Neural progenitor cell (in vitro differentiated cells): ENCODE data around the gene NPIPA3. TPM values are rescaled to one million over a fixed set of nuclear protein-coding genes. Genes with fewer than 3 reads are reported as not detected.
"Not testable (repeated sequence)": the region's sequence is repeated elsewhere in the genome, so short reads cannot be mapped to it uniquely, and the experiment has no call there.

Source experiments
- DNase-seq: peaks from one replicate; pipeline ENCODE4 v3.0.0-alpha.2; 2016; ENCODE audit warnings: low spot score
- H2AFZ ChIP-seq: fragments of 200-600 bp; sonication (generic); replicated peaks from 2 replicates; pipeline ENCODE4 v1.6.1; 2016; ENCODE audit warnings: antibody characterized with exemption
- H3F3A ChIP-seq: fragments of 200-600 bp; sonication (generic); 2 replicates; pipeline ENCODE4 v1.6.1; 2016; ENCODE audit warnings: antibody characterized with exemption, low read depth
- H3K27ac ChIP-seq: fragments of 200-600 bp; sonication (generic); 2 replicates; pipeline ENCODE4 v1.5.1; 2016; ENCODE audit warnings: mild to moderate bottlenecking
- H3K27me3 ChIP-seq: fragments of 200-600 bp; sonication (generic); 2 replicates; pipeline ENCODE4 v1.6.1; 2016; ENCODE audit warnings: mild to moderate bottlenecking, moderate library complexity
- H3K36me3 ChIP-seq: fragments of 200-600 bp; sonication (generic); 2 replicates; pipeline ENCODE4 v1.5.1; 2016
- H3K4me1 ChIP-seq: fragments of 200-600 bp; sonication (generic); 2 replicates; pipeline ENCODE4 v1.6.1; 2016; ENCODE audit warnings: mixed run types
- H3K4me2 ChIP-seq: fragments of 200-600 bp; sonication (generic); 2 replicates; pipeline ENCODE4 v1.6.1; 2016
- H3K4me3 ChIP-seq: fragments of 200-600 bp; sonication (generic); 2 replicates; pipeline ENCODE4 v1.5.1; 2016
- H3K79me2 ChIP-seq: fragments of 200-600 bp; sonication (generic); 2 replicates; pipeline ENCODE4 v1.6.1; 2016; ENCODE audit warnings: low read depth
- H3K9ac ChIP-seq: fragments of 200-600 bp; sonication (generic); 2 replicates; pipeline ENCODE4 v1.6.1; 2016
- H3K9me3 ChIP-seq: fragments of 200-600 bp; sonication (generic); 2 replicates; pipeline ENCODE4 v1.5.1; 2016; ENCODE audit warnings: low read depth
- H4K20me1 ChIP-seq: fragments of 200-600 bp; sonication (generic); 2 replicates; pipeline ENCODE4 v1.6.1; 2016; ENCODE audit warnings: low read depth
- H3K27ac Mint-ChIP-seq: 3 replicates; pipeline ENCODE4 v1.8.0; 2021; ENCODE audit warnings: mixed read lengths
- H3K27me3 Mint-ChIP-seq: 2 replicates; pipeline ENCODE4 v1.8.0; 2022; ENCODE audit warnings: low read depth, mild to moderate bottlenecking, inconsistent platforms, moderate library complexity, mixed read lengths; ENCODE audit not compliant: insufficient read depth
- H3K36me3 Mint-ChIP-seq: 3 replicates; pipeline ENCODE4 v1.8.0; 2021; ENCODE audit warnings: mixed read lengths
- H3K4me1 Mint-ChIP-seq: 3 replicates; pipeline ENCODE4 v1.8.0; 2021; ENCODE audit warnings: mixed read lengths
- H3K4me3 Mint-ChIP-seq: 3 replicates; pipeline ENCODE4 v1.8.0; 2021; ENCODE audit warnings: mild to moderate bottlenecking, moderate library complexity, mixed read lengths
- H3K9me3 Mint-ChIP-seq: 3 replicates; pipeline ENCODE4 v1.8.0; 2020; ENCODE audit warnings: mixed read lengths
- total RNA-seq: library from RNA; depleted of rRNA; stranded (reverse); fragments of >200 nt; gene quantifications from 2 replicates; pipeline ENCODE4 v1.2.3, GENCODE V29; 2015; ENCODE audit warnings: low replicate concordance

Gene NPIPA3
- total RNA-seq, 1 donor from 2014 or later, result not detected

- H3K27me3 ChIP-seq, H3K9me3 ChIP-seq, H3K4me1 ChIP-seq, H3F3A ChIP-seq, H3K4me1 Mint-ChIP-seq, H3K36me3 Mint-ChIP-seq, H3K4me3 ChIP-seq, H2AFZ ChIP-seq, H3K27ac Mint-ChIP-seq, H3K79me2 ChIP-seq, H3K9ac ChIP-seq, H4K20me1 ChIP-seq, H3K9me3 Mint-ChIP-seq, H3K4me3 Mint-ChIP-seq, DNase-seq, H3K27me3 Mint-ChIP-seq, H3K36me3 ChIP-seq, H3K27ac ChIP-seq, H3K4me2 ChIP-seq: not testable (repeated sequence)
Observed at GRCh38 chr16:14733233-14733632, 30.0 kb downstream of the NPIPA3 start.

- not testable (repeated sequence) for H3K9me3 Mint-ChIP-seq, H3K9me3 ChIP-seq, H3K27ac Mint-ChIP-seq, H3K27me3 ChIP-seq, H3K36me3 Mint-ChIP-seq, H3F3A ChIP-seq, H3K36me3 ChIP-seq, H3K27ac ChIP-seq, H2AFZ ChIP-seq, H4K20me1 ChIP-seq, DNase-seq, H3K4me1 Mint-ChIP-seq, H3K79me2 ChIP-seq, H3K4me1 ChIP-seq, H3K4me3 ChIP-seq, H3K4me3 Mint-ChIP-seq, H3K9ac ChIP-seq, H3K27me3 Mint-ChIP-seq, H3K4me2 ChIP-seq
Observed at GRCh38 chr16:14740832-14741385, 37.7 kb downstream of the NPIPA3 start.

DNA sequence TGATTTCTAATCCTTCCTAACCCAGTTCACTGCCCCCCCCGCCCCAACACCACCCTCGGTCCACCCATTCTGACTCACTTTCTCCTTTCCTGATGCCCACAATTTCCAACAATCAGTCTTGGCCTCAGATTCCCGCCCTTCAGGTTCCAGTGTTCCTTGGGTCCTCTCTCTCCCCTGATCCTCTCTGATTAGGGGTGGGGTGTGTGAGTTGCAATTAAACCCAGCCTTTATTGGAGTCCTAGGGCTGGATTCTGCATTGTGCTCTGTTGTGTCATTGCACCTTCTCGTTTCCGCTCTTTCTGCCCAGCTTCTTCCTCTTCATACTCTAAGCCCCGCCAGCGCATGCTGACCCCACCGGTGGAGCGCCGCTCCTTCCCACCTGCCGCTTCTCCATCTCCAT lies 38.6 kb downstream of the NPIPA3 start:
- H3K36me3 ChIP-seq, H3F3A ChIP-seq, H3K27ac ChIP-seq, H3K9me3 ChIP-seq, H3K4me3 ChIP-seq, H3K27me3 Mint-ChIP-seq, H2AFZ ChIP-seq, H3K9me3 Mint-ChIP-seq, H3K9ac ChIP-seq, H3K27me3 ChIP-seq, H3K27ac Mint-ChIP-seq, H3K79me2 ChIP-seq, DNase-seq, H3K4me1 Mint-ChIP-seq, H3K4me3 Mint-ChIP-seq, H3K4me1 ChIP-seq, H3K36me3 Mint-ChIP-seq, H4K20me1 ChIP-seq, H3K4me2 ChIP-seq: not testable (repeated sequence)

DNA sequence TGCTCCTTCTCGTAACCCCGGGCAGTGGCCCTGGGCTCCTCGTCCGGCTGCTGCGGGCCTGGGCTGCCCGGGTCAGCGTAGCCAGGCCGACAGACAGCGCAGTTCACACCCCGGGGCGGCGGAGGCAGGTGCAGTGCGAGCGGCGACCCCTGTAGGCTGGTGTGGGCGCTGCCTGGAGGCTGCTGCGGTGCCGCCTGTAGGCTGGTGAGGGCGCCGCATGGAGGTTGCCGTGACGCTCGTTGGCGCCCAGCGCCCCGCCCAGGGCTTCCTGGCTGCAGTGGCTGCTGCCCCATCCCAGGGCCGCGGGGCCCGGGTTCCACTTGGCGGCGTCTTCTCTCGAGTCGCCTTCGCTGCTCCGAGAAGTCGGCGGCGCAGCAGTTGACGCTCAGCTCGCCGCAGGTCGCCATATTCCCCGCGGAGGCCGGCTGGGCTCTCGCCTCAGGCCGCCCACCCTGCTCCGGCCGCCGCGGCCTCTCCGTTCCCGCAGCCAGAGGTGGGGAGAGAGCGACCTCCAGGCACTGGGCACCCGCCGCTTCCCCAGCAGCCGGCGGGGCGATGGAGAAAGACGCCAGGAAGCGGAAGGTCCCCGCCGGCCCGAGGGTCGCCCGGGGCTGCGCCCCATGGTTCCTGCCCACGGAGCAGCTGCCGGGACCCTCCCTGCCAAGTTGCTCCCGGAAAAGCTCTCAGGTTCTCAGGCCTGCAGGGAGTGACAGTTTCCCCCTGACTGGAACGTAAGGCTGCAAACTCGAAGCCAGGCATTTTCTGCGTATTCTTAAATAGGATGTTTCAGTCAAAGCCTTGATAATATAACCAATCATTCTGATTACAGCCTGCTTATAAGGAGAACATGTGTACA lies 39.3 kb downstream of the NPIPA3 start, which contains the start of gene NPIPA2:
Gene NPIPA2, plus strand, starts transcription at position 261 of the 856 bp plus-strand sequence. CDS start 5,533 bp downstream, outside the sequence.
- H3K27ac Mint-ChIP-seq, H3K27me3 ChIP-seq, H2AFZ ChIP-seq, H3K4me2 ChIP-seq, H3K36me3 ChIP-seq, H3K27me3 Mint-ChIP-seq, H3K4me1 Mint-ChIP-seq, H3K9ac ChIP-seq, H3K27ac ChIP-seq, H3K79me2 ChIP-seq, H3K4me3 ChIP-seq, H3K9me3 Mint-ChIP-seq, H3K9me3 ChIP-seq, H3K4me3 Mint-ChIP-seq, DNase-seq, H3K4me1 ChIP-seq, H4K20me1 ChIP-seq, H3F3A ChIP-seq, H3K36me3 Mint-ChIP-seq: not testable (repeated sequence)

DNA sequence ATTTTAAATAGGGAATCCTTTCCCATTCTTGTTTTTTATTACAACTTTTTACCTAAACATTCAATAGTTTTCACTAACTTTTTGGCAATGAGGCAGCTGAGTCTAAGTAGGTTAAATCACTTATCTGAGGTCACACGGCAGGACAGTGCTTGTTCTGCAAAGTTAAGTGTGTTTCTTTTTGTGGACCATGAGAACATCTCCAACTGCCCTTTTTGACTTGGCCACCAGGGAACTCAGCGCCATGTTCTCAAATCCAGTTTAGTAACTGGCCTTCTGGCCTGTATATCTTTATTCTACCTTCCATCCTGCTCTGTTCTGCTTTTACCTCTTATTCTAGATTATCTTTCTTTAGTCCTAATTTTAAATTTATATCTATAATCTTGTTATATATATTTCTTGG lies 70.4 kb downstream of the NPIPA3 start:
- not testable (repeated sequence) for H3K27me3 ChIP-seq, H3K27ac Mint-ChIP-seq, H3K4me1 Mint-ChIP-seq, DNase-seq, H3K4me3 ChIP-seq, H4K20me1 ChIP-seq, H3K36me3 ChIP-seq, H3K27me3 Mint-ChIP-seq, H3K79me2 ChIP-seq, H3K4me2 ChIP-seq, H3K9me3 Mint-ChIP-seq, H3K4me1 ChIP-seq, H3K36me3 Mint-ChIP-seq, H3K4me3 Mint-ChIP-seq, H2AFZ ChIP-seq, H3F3A ChIP-seq, H3K9ac ChIP-seq, H3K27ac ChIP-seq, H3K9me3 ChIP-seq

DNA sequence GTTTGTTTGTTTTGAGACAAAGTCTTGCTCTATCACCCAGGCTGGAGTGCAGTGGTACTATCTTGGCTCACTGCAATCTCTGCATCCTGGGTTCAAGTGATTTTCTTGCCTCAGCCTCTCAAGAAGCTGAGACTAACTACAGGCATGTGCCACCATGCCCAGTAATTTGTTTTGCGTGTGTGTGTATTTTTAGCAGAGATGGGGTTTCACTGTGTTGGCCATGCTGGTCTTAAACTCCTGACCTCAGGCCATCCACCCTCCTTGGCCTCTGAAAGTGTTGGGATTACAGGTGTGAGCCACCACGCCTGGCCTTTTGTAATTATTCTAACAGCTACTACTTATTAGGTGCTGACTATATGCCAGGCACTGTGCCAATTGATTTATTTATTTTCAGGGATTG lies 72.4 kb downstream of the NPIPA3 start:
- H3K4me3 ChIP-seq, H3K27me3 Mint-ChIP-seq, H3K9ac ChIP-seq, H4K20me1 ChIP-seq, H3F3A ChIP-seq, H2AFZ ChIP-seq, DNase-seq, H3K79me2 ChIP-seq, H3K9me3 Mint-ChIP-seq, H3K4me1 Mint-ChIP-seq, H3K9me3 ChIP-seq, H3K27ac ChIP-seq, H3K4me2 ChIP-seq, H3K27me3 ChIP-seq, H3K4me3 Mint-ChIP-seq, H3K4me1 ChIP-seq, H3K36me3 Mint-ChIP-seq, H3K36me3 ChIP-seq, H3K27ac Mint-ChIP-seq: not testable (repeated sequence)

Other genes with a start within 250 kb of the NPIPA3 start
- 35.8 and 53.5 TPM in 2 replicates for gene PARN, start 73.2 kb upstream of the NPIPA3 start, total RNA-seq
- 72.0 and 91.8 TPM in 2 replicates for gene BFAR, start 70.5 kb upstream of the NPIPA3 start, total RNA-seq
- not detected in 2 replicates for gene PLA2G10, start 9.1 kb upstream of the NPIPA3 start, total RNA-seq
- gene NPIPA2, start 39.1 kb downstream of the NPIPA3 start, total RNA-seq, result 2.5 and 2.7 TPM in 2 replicates
- gene NOMO1, start 130.3 kb downstream of the NPIPA3 start, total RNA-seq, result 61.1 and 85.1 TPM in 2 replicates
- gene NPIPA1, start 234.0 kb downstream of the NPIPA3 start, total RNA-seq, result 66.7 and 75.0 TPM in 2 replicates